Measurements from ENCODE around the gene OSBP2.

The OSBP2 gene

GRCh38 chr22:30680991-30681770 lies 13.5 kb upstream of the OSBP2 start:
- no peak for DNase-seq

GRCh38 chr22:30681831-30682230 lies 12.8 kb upstream of the OSBP2 start:
- DNase-seq: no peak

GRCh38 chr22:30685178-30685577 lies 9.5 kb upstream of the OSBP2 start:
- no peak for DNase-seq

- DNase-seq: no peak
Measured at GRCh38 chr22:30687358-30687757, 7.3 kb upstream of the OSBP2 start.

- DNase-seq: no peak
Measured at GRCh38 chr22:30689622-30690021, 5.1 kb upstream of the OSBP2 start.

- DNase-seq: no peak
Measured at GRCh38 chr22:30691204-30691603, 3.5 kb upstream of the OSBP2 start.

- DNase-seq: peak; percentile 58 to 73
Measured at GRCh38 chr22:30694171-30694639, 469 bp upstream of the OSBP2 start.

GRCh38 chr22:30695351-30695851 lies 727 bp downstream of the OSBP2 start:
- no peak for DNase-seq

- no peak for DNase-seq
Measured at GRCh38 chr22:30695871-30696655, 1.4 kb downstream of the OSBP2 start.

- DNase-seq: no peak
Measured at GRCh38 chr22:30697975-30698374, 3.3 kb downstream of the OSBP2 start.

GRCh38 chr22:30701872-30702271 lies 7.2 kb downstream of the OSBP2 start:
- no peak for DNase-seq

- DNase-seq: no peak
Measured at GRCh38 chr22:30702856-30703255, 8.2 kb downstream of the OSBP2 start.

GRCh38 chr22:30704978-30705377 lies 10.3 kb downstream of the OSBP2 start:
- no peak for DNase-seq

GRCh38 chr22:30705710-30706651 lies 11.3 kb downstream of the OSBP2 start:
- DNase-seq: no peak

GRCh38 chr22:30709980-30710379 lies 15.3 kb downstream of the OSBP2 start:
- peak in 1 of 2 donors; percentile 31 for DNase-seq

GRCh38 chr22:30712094-30712493 lies 17.4 kb downstream of the OSBP2 start:
- DNase-seq: no peak

- DNase-seq: no peak
Measured at GRCh38 chr22:30714062-30714461, 19.4 kb downstream of the OSBP2 start.

GRCh38 chr22:30717331-30717921 lies 22.8 kb downstream of the OSBP2 start:
- DNase-seq: no peak

GRCh38 chr22:30717952-30718351 lies 23.3 kb downstream of the OSBP2 start:
- DNase-seq: no peak

- no peak for DNase-seq
Measured at GRCh38 chr22:30718491-30718890, 23.8 kb downstream of the OSBP2 start.

- DNase-seq: no peak
Measured at GRCh38 chr22:30718938-30719337, 24.3 kb downstream of the OSBP2 start.

GRCh38 chr22:30720263-30720837 lies 25.7 kb downstream of the OSBP2 start:
- DNase-seq: no peak
